A549 (cell line): ENCODE measurements around the gene PTPN22. TPM values are rescaled to one million over a fixed set of nuclear protein-coding genes. Genes with fewer than 3 reads are reported as not detected.
A peak's percentile ranks its signal among the peaks of the same experiment; 100 is the strongest.

Source experiments
- ATAC-seq, 2 experiments: fragments of 200-7000 bp in 1 of 2; fragments of >200 bp in 1 of 2; cut with Nextera tagmentation in 1 of 2; cut with Tn5 transposase in 1 of 2; 3 replicates each; pipeline versions ENCODE4 v1.8.0 to v1.9.1; 2018 to 2020; ENCODE audit warnings: mild to moderate bottlenecking in 1 of 2, moderate library complexity in 1 of 2
- CTCF ChIA-PET: fragments of 300-600 bp; sonication (Branson Sonifier 250); formaldehyde crosslinking; extraction: SDS; loops from one replicate; lab custom pipeline; 2021; ENCODE audit warnings: antibody characterized with exemption, inconsistent platforms; lab: Yijun Ruan, JAX
- POLR2A ChIA-PET: fragments of 350-600 bp; formaldehyde crosslinking; extraction: SDS; loops from one replicate; lab custom pipeline; 2021; ENCODE audit warnings: antibody characterized with exemption, inconsistent platforms; lab: Yijun Ruan, JAX
- DNase-seq, 2 experiments: peaks; one replicate each; pipeline versions ENCODE4 v3.0.0 to v3.0.0-alpha.2; 2011 to 2016; ENCODE audit warnings: low read depth in 1 of 2, low spot score in 1 of 2
- FAIRE-seq: peaks from 2 replicates; lab custom pipeline; 2011; peaks lifted over from hg19 to GRCh38; lab: Jason Lieb, UNC
- H3K27ac ChIP-seq, 2 experiments: fragments of >200 bp; sonication (Bioruptor Twin); formaldehyde crosslinking; 3 replicates each; pipeline ENCODE4 v1.5.1; 2016 to 2017
- H3K4me1 ChIP-seq: fragments of >200 bp; sonication (Bioruptor Twin); formaldehyde crosslinking; 3 replicates; pipeline ENCODE4 v1.6.1; 2016
- H3K4me2 ChIP-seq: fragments of >200 bp; sonication (Bioruptor Twin); formaldehyde crosslinking; 3 replicates; pipeline ENCODE4 v1.6.1; 2016
- H3K4me3 ChIP-seq: fragments of >200 bp; sonication (Bioruptor Twin); formaldehyde crosslinking; 3 replicates; pipeline ENCODE4 v1.5.1; 2016
- H3K9me3 ChIP-seq: fragments of >200 bp; sonication (Bioruptor Twin); formaldehyde crosslinking; 3 replicates; pipeline ENCODE4 v1.6.1; 2016
- CBX2 ChIP-seq: fragments of 200-600 bp; sonication (generic); IDR thresholded peaks from 2 replicates; pipeline ENCODE4 v1.6.1; 2016; ENCODE audit warnings: low read depth, mild to moderate bottlenecking, borderline replicate concordance
- CEBPB ChIP-seq, 2 experiments: fragments of >200 bp in 1 of 2; sonication (Bioruptor Twin) in 1 of 2; formaldehyde crosslinking in 1 of 2; IDR thresholded peaks; 2 replicates each; pipeline ENCODE4 v1.6.1; 2012 to 2016
- CHD2 ChIP-seq: fragments of 150-350 bp; IDR thresholded peaks from 2 replicates; pipeline ENCODE4 v1.6.1; 2014; ENCODE audit warnings: low read length; ENCODE audit not compliant: partially characterized antibody
- CHD4 ChIP-seq: fragments of 200-600 bp; sonication (generic); IDR thresholded peaks from 2 replicates; pipeline ENCODE4 v1.6.1; 2016; ENCODE audit warnings: antibody characterized with exemption, mild to moderate bottlenecking, borderline replicate concordance
- CTCF ChIP-seq: fragments of >200 bp; sonication (Bioruptor Twin); formaldehyde crosslinking; IDR thresholded peaks from 3 replicates; pipeline ENCODE4 v1.5.1; 2016
- EHMT2 ChIP-seq: fragments of 200-600 bp; sonication (generic); IDR thresholded peaks from 2 replicates; pipeline ENCODE4 v1.6.1; 2016; ENCODE audit warnings: antibody characterized with exemption, low read depth, mild to moderate bottlenecking, moderate library complexity
- EP300 ChIP-seq, 2 experiments: fragments of >200 bp; sonication (Bioruptor Twin); formaldehyde crosslinking; IDR thresholded peaks; 2 replicates in 1 of 2; 3 replicates in 1 of 2; pipeline ENCODE4 v1.6.1; 2016 to 2017
- ESRRA ChIP-seq: fragments of 150-350 bp; IDR thresholded peaks from 2 replicates; pipeline ENCODE4 v1.6.1; 2014; ENCODE audit warnings: mild to moderate bottlenecking, low read length, borderline replicate concordance
- FOXS1 ChIP-seq: fragments of 250-450 bp; sonication (Bioruptor Pico); IDR thresholded peaks from 2 replicates; pipeline ENCODE4 v1.5.0; 2020; ENCODE audit warnings: mild to moderate bottlenecking, moderate library complexity
- GATA3 ChIP-seq: IDR thresholded peaks from 2 replicates; pipeline ENCODE4 v1.6.1; 2012; ENCODE audit warnings: borderline replicate concordance
- HOXA7 ChIP-seq: fragments of 250-450 bp; sonication (Bioruptor Pico); IDR thresholded peaks from 2 replicates; pipeline ENCODE4 v1.5.0; 2020; ENCODE audit warnings: mild to moderate bottlenecking, moderate library complexity
- HOXB13 ChIP-seq: fragments of 250-450 bp; sonication (Bioruptor Pico); IDR thresholded peaks from 2 replicates; pipeline ENCODE4 v1.5.0; 2020; ENCODE audit warnings: low read depth, mild to moderate bottlenecking, moderate library complexity
- KDM1A ChIP-seq: fragments of 200-600 bp; sonication (generic); IDR thresholded peaks from 2 replicates; pipeline ENCODE4 v1.6.1; 2016; ENCODE audit warnings: low read depth, mild to moderate bottlenecking
- MAFK ChIP-seq: fragments of 450-650 bp; IDR thresholded peaks from 2 replicates; pipeline ENCODE4 v1.6.1; 2014; ENCODE audit not compliant: partially characterized antibody
- NR3C1 ChIP-seq: fragments of >200 bp; sonication (Bioruptor Twin); formaldehyde crosslinking; IDR thresholded peaks from 3 replicates; pipeline ENCODE4 v1.6.1; 2017
- RAD21 ChIP-seq, 2 experiments: fragments of >200 bp in 1 of 2; sonication (Bioruptor Twin) in 1 of 2; formaldehyde crosslinking in 1 of 2; IDR thresholded peaks in 1 of 2; conservative IDR thresholded peaks in 1 of 2; 2 replicates in 1 of 2; 3 replicates in 1 of 2; pipeline ENCODE4 v1.6.1; 2012 to 2018; ENCODE audit warnings: inconsistent platforms in 1 of 2
- RARB ChIP-seq: fragments of 250-450 bp; sonication (Bioruptor Pico); IDR thresholded peaks from 2 replicates; pipeline ENCODE4 v1.8.0; 2021; ENCODE audit warnings: mild to moderate bottlenecking, moderate library complexity
- RCOR1 ChIP-seq: fragments of 150-350 bp; IDR thresholded peaks from 2 replicates; pipeline ENCODE4 v1.6.1; 2014; ENCODE audit warnings: antibody characterized with exemption, low read length, low read depth
- RNF2 ChIP-seq: fragments of 200-600 bp; sonication (generic); IDR thresholded peaks from 2 replicates; pipeline ENCODE4 v1.6.1; 2016; ENCODE audit warnings: low read depth, mild to moderate bottlenecking, antibody characterized with exemption, moderate library complexity, borderline replicate concordance
- SREBF2 ChIP-seq: fragments of 450-650 bp; IDR thresholded peaks from 2 replicates; pipeline ENCODE4 v1.6.1; 2014; ENCODE audit warnings: mild to moderate bottlenecking, moderate library complexity
- ZFP36 ChIP-seq: fragments of 450-650 bp; IDR thresholded peaks from 2 replicates; pipeline ENCODE4 v1.6.1; 2014; ENCODE audit warnings: borderline replicate concordance; ENCODE audit not compliant: partially characterized antibody
- WGBS: methylation state at CpG from one replicate; pipeline ENCODE4 v1.1.6; 2017; ENCODE audit errors: missing lambda C conversion rate; 5-methylcytosine and 5-hydroxymethylcytosine counted together
- polyA plus RNA-seq, 4 experiments: library from polyadenylated mRNA; depleted of rRNA in 3 of 4; stranded (reverse); fragments of >200 nt; fragmentation: RNase III in 1 of 4; extraction: RNeasy Plus Mini Kit Qiagen cat#74134 plus additional on column Dnase treatment in 1 of 4; gene quantifications; 2 replicates in 3 of 4; 3 replicates in 1 of 4; pipeline ENCODE4 v1.2.3, GENCODE V29; 2011 to 2017
- TF ChIP-seq, protein P1 (sequence below): fragments of 200-600 bp; sonication (generic); IDR thresholded peaks from 2 replicates; pipeline ENCODE4 v1.6.1; 2016; ENCODE audit warnings: antibody characterized with exemption, mild to moderate bottlenecking, moderate library complexity
- TF ChIP-seq, protein P2 (sequence below): fragments of 150-350 bp; IDR thresholded peaks from 2 replicates; pipeline ENCODE4 v1.6.1; 2014; ENCODE audit warnings: low read depth, mild to moderate bottlenecking, low read length

PTPN22 gene
- polyA plus RNA-seq, 2 of the 4 experiments (the other 2 are of a cell fraction): not detected

- CTCF ChIA-PET: interaction anchor here (1.6 kb wide), 1 partner anchor 14 kb away, joined by 3 read pairs; no protein-coding TSS in a partner anchor
- H3K4me3 ChIP-seq: no peak overlapping the region
- no peak for TF ChIP-seq ZFP36
- no peak for TF ChIP-seq CTCF
- TF ChIP-seq SREBF2: no peak
- no peak for TF ChIP-seq HOXB13 (CRISPR knock-in tag)
- TF ChIP-seq RCOR1: no peak
- no peak for TF ChIP-seq CEBPB (IDR thresholded peaks at IDR 0.05)
- no peak for TF ChIP-seq EHMT2
- TF ChIP-seq FOXS1 (CRISPR knock-in tag): no peak
- TF ChIP-seq RAD21 (conservative IDR thresholded peaks at IDR 0.05 in 1 of 2, IDR thresholded peaks at IDR 0.05 in 1 of 2): no peak
- TF ChIP-seq NR3C1: no peak
- TF ChIP-seq, protein P1, sequence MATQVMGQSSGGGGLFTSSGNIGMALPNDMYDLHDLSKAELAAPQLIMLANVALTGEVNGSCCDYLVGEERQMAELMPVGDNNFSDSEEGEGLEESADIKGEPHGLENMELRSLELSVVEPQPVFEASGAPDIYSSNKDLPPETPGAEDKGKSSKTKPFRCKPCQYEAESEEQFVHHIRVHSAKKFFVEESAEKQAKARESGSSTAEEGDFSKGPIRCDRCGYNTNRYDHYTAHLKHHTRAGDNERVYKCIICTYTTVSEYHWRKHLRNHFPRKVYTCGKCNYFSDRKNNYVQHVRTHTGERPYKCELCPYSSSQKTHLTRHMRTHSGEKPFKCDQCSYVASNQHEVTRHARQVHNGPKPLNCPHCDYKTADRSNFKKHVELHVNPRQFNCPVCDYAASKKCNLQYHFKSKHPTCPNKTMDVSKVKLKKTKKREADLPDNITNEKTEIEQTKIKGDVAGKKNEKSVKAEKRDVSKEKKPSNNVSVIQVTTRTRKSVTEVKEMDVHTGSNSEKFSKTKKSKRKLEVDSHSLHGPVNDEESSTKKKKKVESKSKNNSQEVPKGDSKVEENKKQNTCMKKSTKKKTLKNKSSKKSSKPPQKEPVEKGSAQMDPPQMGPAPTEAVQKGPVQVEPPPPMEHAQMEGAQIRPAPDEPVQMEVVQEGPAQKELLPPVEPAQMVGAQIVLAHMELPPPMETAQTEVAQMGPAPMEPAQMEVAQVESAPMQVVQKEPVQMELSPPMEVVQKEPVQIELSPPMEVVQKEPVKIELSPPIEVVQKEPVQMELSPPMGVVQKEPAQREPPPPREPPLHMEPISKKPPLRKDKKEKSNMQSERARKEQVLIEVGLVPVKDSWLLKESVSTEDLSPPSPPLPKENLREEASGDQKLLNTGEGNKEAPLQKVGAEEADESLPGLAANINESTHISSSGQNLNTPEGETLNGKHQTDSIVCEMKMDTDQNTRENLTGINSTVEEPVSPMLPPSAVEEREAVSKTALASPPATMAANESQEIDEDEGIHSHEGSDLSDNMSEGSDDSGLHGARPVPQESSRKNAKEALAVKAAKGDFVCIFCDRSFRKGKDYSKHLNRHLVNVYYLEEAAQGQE: no peak
- TF ChIP-seq RNF2: no peak
- TF ChIP-seq, protein P2, sequence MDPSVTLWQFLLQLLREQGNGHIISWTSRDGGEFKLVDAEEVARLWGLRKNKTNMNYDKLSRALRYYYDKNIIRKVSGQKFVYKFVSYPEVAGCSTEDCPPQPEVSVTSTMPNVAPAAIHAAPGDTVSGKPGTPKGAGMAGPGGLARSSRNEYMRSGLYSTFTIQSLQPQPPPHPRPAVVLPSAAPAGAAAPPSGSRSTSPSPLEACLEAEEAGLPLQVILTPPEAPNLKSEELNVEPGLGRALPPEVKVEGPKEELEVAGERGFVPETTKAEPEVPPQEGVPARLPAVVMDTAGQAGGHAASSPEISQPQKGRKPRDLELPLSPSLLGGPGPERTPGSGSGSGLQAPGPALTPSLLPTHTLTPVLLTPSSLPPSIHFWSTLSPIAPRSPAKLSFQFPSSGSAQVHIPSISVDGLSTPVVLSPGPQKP: no peak
- no peak for TF ChIP-seq RARB (CRISPR knock-in tag)
- TF ChIP-seq CHD2: no peak
- TF ChIP-seq GATA3: no peak
- TF ChIP-seq CHD4: no peak
- H3K4me2 ChIP-seq: no peak overlapping the region
- H3K27ac ChIP-seq: no peak overlapping the region
- POLR2A ChIA-PET: no interaction called here
- FAIRE-seq (no peak), ATAC-seq (peak; percentile 65 to 71; a peak in 3 of 6 replicates), DNase-seq (peak in 1 of 2 experiments; percentile 33)
- WGBS: 100% methylated on average over 1 of the region's 1 CpG
- no peaks in the 10 kb centered on the region for H3K9me3 ChIP-seq
- no peaks in the 10 kb centered on the region for H3K4me1 ChIP-seq
Observed at GRCh38 chr1:113874012-113874879, 2.7 kb upstream of the PTPN22 start.

GRCh38 chr1:113872219-113872935, 865 bp upstream of the PTPN22 start:
- TF ChIP-seq CHD4: no peak
- no peak for TF ChIP-seq EP300 (IDR thresholded peaks at IDR 0.05)
- no peak for TF ChIP-seq CBX2
- no peak for TF ChIP-seq MAFK
- TF ChIP-seq ESRRA: no peak
- no peak for TF ChIP-seq KDM1A
- TF ChIP-seq HOXA7 (CRISPR knock-in tag): no peak
- no peak for TF ChIP-seq ZFP36
- TF ChIP-seq RNF2: no peak
- Histone ChIP-seq H3K27ac (no peak overlapping the region), H3K9me3 (no peaks in the 10 kb centered on the region), H3K4me2 (no peak overlapping the region), H3K4me3 (no peak overlapping the region), H3K4me1 (no peaks in the 10 kb centered on the region)
- DNase-seq (no peak), ATAC-seq (no peak), FAIRE-seq (no peak)
- POLR2A ChIA-PET: no interaction called here
- CTCF ChIA-PET: no interaction called here
